HG03439 (cell line): ENCODE results near the gene ZBTB4.
"Not testable (repeated sequence)": the region's sequence is repeated elsewhere in the genome, so short reads cannot be mapped to it uniquely, and the experiment has no call there.

Source experiments
- ATAC-seq: cut with Tn5 transposase; IDR thresholded peaks from one replicate; pipeline ENCODE4 v1.9.1; 2021; ENCODE audit warnings: mild to moderate bottlenecking, moderate library complexity; ENCODE audit not compliant: unreplicated experiment

The ZBTB4 gene

GRCh38 chr17:7474767-7475166 is 4.7 kb downstream of the ZBTB4 start:
- not testable (repeated sequence) for ATAC-seq

DNA sequence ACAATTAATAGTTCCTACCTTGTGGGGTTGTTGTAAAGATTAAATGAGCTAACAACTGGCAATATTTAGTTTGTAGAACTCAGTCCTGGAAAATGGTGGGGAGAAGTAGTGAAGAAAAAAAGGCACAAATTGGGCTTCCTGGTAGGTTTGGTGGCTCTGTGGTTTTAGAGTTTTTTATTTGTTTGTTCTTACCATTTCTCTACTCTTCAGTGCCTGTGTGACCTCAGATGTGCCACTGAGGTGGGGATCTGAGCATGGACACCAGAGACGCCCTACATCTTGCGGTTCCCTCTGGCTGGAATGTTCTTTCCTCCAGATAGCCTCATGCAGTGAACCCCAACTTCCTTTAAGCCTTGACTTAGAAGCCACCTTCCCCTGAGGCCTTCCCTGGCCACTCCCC is 7.7 kb downstream of the ZBTB4 start:
- ATAC-seq, result no peak

DNA sequence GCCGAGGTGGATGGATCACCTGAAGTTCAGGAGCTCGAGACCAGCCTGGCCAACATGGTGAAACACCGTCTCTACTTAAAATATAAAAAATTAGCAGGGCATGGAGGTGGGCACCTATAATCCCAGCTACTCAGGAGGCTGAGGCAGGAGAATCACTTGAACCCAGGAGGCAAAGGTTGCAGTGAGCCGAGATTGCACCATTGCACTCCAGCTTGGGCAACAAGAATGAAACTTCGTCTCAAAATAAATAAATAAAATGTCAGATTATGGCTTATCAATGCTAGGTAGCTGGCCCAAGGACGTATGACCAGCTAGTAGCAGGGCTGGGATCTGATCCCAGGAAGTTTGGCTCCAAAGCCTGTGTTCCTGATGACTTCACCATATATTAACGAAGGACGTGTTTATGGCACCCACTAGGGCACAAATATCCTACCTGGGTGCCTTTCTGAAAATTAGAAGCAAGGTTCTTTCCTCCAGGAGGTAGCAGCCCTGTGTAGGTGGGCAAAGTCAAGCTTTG is 8.9 kb downstream of the ZBTB4 start:
- ATAC-seq, result not testable (repeated sequence)

GRCh38 chr17:7469843-7470242 is 9.6 kb downstream of the ZBTB4 start:
- not testable (repeated sequence) for ATAC-seq

DNA sequence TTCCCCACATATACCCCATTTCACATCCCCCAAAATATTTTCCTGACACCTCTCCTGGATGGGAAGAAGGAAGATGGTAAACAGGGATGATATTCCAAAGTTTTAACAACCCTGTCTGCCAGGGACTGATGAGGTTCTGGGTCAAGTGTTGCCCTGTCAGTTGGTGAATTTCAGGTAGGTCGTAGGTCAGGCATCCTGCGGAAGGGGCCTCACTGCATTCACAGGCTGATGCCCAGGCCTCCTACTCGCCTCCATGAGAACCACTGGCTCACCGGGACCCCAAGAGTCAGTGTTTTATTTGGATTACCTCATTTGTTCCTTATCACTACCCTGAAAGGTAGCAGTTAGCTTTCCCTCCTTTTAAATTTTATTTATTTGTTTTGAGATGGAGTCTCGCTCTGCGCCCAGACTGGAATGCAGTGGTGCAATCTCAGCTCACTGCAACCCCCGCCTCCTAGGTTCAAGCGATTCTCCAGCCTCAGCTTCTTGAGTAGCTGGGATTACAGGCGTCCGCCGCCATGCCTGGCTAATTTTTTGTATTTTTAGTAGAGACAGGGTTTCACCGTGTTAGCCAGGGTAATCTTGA is 10.5 kb downstream of the ZBTB4 start:
- no peak for ATAC-seq

DNA sequence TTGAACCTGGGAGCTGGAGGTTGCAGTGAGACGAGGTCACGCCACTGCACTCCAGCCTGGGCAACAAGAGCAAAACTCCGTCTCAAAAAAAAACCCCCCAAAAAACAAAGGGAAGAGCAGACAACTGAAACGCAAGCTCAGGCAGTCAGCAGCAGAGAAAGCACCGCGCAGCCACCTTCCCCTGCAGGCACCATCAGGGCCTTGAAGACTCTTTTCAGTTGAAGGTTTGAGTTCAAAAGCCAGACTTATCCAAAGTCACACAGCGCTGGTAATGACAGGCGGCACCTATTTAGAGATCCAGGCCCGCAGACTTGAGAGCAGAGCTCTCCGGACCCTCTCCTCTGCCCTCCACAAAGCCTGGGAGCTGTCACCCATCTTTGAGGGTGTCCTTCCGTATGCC is 11.1 kb downstream of the ZBTB4 start:
- ATAC-seq, result no peak

DNA sequence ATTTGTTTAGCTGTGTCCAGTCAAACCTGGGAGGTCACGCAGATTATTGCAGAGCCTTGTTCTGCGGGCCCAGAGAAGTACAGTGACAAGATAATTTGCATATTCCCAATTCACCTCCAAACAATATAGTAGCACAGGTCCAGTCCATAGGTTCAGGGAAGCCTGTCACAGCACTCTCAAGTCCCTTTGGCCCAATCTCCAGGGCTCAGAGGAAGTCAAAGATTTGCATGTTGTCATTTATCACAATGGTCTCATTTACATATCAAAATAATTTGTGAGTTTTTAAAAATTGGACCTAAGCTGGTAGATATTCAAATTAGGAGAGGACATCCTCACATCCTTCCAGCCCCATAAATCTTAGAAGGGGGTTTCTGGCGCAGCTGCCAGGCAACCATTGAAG is 11.9 kb downstream of the ZBTB4 start:
- ATAC-seq, result no peak

DNA sequence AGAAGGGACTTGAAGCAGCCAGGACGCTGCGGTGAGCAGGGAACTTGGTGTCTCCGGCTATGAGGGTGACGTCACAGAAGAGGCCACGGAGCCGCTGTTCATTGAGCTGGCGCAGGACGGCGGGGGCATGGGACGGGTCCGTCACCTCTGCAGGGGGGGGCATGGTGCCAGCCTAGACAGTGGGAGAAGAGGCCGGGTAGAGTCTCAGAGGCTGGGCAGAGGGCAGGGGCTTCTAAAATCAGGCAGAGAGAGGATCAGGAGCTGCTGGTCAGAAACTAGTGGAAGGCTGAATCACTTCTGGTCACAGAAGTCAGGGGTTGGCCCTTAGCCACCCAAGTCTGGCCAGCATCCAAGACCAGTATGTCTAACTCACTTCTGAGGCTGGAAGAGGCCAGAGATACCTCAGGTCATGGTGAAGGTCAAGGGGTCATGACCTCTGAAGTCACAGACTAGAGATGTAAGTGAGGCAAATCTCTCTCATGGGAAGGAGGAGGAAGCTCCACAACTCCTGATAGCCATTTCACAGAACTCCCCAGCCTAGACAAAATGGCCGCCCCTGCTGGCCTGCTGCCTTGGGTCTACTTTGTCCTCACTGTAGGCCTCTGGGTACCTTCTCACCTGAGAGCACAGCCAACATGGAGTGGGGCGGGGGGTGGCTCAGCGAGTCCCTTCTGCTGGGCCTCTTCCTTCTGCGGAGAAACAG is 12.6 kb downstream of the ZBTB4 start:
- ATAC-seq, result no peak

DNA sequence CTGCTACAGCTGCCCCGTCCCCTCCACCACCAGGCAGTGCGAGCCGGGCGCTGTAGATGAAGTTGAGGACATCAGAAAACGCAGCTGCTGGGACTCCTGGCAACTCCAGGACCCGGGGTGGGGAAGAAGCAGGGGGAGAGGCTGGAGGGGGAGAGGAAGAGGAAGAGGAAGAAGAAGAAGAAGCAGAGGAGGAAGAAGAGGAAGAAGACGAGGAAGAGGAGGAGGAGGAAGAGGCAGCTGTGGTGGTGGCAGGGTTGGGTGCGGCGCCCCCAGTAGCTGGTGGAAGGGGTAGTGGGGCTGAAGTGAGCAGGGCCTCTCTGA is 13.2 kb downstream of the ZBTB4 start:
- ATAC-seq, result no peak

DNA sequence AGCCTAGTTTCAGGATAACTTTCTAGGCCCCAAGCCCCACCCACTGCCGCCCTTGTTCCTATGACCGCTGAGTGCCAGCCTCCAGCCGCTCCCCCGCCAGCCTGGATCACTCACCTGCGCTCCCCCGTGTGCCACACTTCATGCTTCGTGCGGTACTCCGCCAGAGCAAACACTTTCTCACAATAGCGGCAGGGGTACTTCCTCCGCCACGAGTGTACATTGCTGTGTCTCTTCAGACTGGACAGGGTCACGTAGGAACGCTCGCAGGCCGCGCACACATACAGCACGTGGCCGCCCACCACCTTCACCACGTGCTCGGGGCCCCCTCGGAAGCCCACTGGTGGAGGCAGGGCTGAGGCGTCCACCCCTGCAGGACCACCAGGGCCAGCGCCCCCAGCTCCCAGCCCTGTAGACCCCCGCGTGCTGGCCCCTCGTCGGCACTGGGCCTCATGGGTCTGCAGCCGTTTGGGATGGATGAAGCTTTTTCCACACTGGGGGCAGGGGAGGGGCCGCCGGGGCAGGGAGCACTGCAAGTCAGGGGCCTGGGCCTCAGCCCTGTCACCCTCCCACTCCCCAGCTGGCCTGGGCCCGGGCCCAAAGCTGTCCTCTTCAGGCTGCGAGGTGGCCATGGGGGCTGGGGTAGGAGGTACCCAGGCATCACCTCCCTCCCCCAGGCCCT is 13.7 kb downstream of the ZBTB4 start:
- no peak for ATAC-seq

DNA sequence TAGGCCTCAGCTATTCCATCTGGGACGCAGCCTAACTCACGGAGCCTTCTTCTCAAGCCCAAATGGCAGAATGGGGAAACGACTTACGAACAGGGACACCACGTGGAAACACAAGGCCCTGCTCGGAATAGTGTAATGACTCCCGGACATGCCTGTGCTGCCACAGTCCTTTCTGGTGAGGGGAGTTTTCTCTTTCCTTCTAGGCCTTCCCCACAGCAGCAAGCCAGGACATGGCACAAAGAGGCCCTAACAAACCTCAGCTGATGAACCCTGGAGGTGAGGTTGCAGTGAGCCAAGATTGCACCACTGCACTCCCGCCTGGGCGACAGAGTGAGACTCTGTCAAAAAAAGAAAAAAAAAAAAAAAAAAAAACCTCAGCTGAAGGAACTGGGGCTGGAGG is 15.3 kb downstream of the ZBTB4 start:
- ATAC-seq, result no peak

GRCh38 chr17:7463372-7463846 is 16.0 kb downstream of the ZBTB4 start:
- ATAC-seq, result no peak

DNA sequence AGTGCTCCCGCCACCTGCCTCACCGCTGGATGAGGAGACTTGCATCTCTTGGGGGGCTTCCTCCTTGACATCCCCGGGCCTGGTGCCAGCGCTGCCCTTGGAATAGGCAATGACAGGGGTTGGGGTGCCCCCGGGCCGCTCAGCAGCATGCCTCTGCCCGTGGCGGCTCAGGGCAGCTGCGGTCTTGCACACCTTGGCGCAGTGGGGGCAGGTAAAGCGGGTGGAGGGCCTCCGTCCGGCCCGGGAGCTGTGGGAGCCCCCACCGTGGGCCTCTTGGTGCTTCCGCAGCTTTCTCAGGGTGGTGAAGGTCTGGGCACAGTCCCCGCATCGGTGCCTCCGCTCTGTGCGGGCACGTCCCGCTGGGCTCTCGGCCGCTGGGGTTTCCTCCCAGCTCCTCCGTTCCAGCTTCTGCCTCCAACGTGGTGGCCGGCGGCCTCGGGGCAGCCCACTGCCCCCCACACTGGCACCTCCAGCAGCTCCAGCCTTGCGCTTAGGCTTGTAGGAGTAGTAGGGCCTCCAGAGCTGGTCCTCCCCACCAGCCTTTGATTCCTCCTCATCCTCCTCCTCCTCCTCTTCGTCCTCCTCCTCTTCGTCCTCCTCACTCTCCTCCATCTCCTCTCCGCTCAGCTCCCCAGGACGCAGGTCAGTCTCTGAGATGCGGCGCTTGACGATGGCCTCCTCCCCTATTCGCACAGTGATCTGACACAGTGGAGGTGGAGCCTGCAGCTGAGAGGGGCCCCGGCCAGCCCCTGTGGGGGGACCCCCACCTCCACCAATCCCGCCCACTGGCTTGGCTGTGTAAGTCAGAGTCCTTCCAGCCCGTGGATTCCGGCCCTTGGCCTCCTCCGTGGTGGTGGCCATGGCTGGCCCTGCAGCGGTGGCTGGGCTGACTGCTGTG is 16.7 kb downstream of the ZBTB4 start:
- ATAC-seq, result no peak

DNA sequence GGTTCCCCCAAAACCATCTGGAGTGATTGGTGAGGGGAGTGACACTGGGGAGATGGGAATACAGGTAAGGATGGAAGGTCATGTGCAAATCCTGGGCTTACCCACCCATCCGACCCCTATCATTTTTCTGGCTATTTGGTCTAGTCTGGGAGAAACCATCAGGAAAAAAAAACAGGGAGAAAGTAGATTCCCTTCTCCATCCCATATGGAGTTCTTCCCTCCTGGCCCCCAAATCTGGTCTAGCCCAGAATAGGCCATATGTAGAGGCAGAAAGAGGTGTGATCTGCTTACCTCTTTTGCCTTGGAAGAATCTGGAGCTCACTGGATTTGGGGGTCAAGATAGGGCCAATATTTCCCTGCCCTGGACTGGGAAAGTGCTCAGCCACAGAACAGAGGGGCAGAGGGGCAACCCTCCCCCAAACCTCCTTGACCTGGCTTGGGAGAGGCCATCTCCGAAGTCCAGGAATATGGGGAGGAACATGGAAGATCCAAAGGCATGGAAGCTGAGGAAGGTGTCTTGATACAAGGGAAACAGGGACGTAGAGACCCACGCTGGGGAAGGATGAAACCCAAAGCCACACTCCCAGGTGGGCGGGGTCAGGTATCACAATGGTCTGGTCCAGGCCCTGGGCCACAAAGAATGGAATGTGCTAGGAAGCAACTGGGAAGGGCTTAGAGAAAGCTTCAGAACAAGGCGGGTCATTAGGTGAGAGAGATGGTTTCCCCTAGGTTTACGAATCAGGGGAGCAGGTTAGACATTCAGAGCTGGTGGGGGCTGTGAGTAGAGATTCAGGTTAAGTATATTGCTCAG is 18.4 kb downstream of the ZBTB4 start:
- no peak for ATAC-seq

DNA sequence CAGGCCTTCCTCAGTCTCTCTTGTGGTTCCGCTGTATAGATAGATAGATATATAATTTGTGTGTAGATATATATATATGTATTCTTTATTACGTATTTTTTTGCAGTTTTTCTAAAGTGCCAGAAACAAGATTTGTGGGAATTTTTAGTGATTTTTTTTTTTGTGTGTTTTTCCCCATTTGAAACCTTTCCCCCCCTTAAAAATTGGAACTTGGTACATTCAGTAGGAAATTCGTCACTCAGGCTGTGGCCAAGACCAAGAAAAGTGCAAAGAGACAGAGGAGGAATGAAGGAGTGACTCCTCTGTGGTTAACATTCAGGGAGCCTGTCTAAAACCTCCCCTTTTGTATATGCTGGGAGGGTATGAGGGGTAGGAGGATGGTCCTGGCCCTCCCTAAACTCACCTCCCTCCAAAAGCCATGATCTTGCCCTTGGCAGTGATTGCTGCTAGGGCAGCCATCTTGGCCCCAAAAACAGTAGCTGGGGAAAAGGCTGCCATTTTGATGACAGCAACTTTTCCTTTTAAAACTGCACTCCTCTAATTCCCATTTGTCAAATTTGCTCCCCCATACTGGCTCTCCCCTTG is 19.4 kb downstream of the ZBTB4 start:
- no peak for ATAC-seq

- no peak for ATAC-seq
These were observed 31.0 kb downstream of the ZBTB4 start for GRCh38 chr17:7448461-7448860.

GRCh38 chr17:7445619-7445968 is 33.8 kb downstream of the ZBTB4 start:
- ATAC-seq, result peak; percentile 17

DNA sequence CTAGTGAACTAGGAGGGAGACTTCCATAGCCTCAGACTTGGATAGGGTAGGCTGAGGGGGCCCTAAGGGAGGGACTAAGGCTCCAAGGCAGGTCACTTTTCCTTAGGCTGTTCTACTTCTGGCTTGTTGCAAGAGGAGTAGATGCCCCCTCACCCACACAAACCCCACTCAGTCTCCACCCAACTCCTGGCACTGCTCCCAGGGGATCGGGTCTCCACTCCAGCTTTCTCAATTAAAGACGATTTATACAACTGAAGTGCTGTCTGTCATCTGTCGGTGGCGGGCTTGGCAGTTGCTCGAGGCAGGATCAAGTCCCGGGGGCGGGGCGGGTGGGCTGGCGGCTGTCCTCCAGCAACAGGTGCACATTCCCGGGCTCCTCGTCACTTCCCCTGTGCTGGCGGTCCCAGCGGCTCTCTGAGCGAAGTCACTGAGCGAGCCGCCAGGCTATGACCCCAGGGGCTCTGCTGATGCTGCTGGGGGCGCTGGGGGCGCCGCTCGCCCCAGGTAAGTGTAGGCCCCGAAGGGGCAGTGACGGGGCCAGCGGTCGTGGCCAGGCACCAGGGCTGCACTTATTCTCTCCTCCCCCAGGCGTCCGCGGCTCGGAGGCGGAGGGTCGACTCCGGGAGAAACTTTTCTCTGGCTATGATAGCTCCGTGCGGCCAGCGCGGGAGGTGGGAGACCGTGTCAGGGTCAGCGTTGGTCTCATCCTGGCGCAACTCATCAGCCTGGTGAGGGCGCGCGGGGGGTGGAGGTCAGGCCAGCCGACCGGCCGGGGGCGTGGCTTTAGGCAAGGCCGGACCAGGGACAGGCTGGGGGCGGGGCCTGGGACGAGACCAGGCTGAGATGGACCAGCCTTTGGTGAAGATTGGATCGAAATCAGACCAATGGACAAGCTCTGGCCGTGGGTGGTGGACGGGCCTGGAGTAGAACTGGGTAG is 34.5 kb downstream of the ZBTB4 start, which contains the start of gene CHRNB1:
CHRNB1 (plus strand) TSS at position 380 of the 937 bp plus-strand sequence; CDS start at position 447, 67 bp downstream.
- peak; percentile 41 for ATAC-seq
